A549 (cell line): ENCODE results near the gene MAGI1. TPM values are rescaled to one million over a fixed set of nuclear protein-coding genes. Genes with fewer than 3 reads are reported as not detected.

Experiments
- ATAC-seq, 2 experiments: fragments of 200-7000 bp in 1 of 2; fragments of >200 bp in 1 of 2; cut with Nextera tagmentation in 1 of 2; cut with Tn5 transposase in 1 of 2; 3 replicates each; pipeline versions ENCODE4 v1.8.0 to v1.9.1; 2018 to 2020; ENCODE audit warnings: mild to moderate bottlenecking in 1 of 2, moderate library complexity in 1 of 2
- CTCF ChIA-PET: fragments of 300-600 bp; sonication (Branson Sonifier 250); formaldehyde crosslinking; extraction: SDS; loops from one replicate; lab custom pipeline; 2021; ENCODE audit warnings: antibody characterized with exemption, inconsistent platforms; lab: Yijun Ruan, JAX
- POLR2A ChIA-PET: fragments of 350-600 bp; formaldehyde crosslinking; extraction: SDS; loops from one replicate; lab custom pipeline; 2021; ENCODE audit warnings: antibody characterized with exemption, inconsistent platforms; lab: Yijun Ruan, JAX
- DNase-seq, 2 experiments: peaks; one replicate each; pipeline versions ENCODE4 v3.0.0 to v3.0.0-alpha.2; 2011 to 2016; ENCODE audit warnings: low read depth in 1 of 2, low spot score in 1 of 2
- FAIRE-seq: peaks from 2 replicates; lab custom pipeline; 2011; peaks lifted over from hg19 to GRCh38; lab: Jason Lieb, UNC
- H3K27ac ChIP-seq, 2 experiments: fragments of >200 bp; sonication (Bioruptor Twin); formaldehyde crosslinking; 3 replicates each; pipeline ENCODE4 v1.5.1; 2016 to 2017
- H3K4me1 ChIP-seq: fragments of >200 bp; sonication (Bioruptor Twin); formaldehyde crosslinking; 3 replicates; pipeline ENCODE4 v1.6.1; 2016
- H3K4me2 ChIP-seq: fragments of >200 bp; sonication (Bioruptor Twin); formaldehyde crosslinking; 3 replicates; pipeline ENCODE4 v1.6.1; 2016
- H3K4me3 ChIP-seq: fragments of >200 bp; sonication (Bioruptor Twin); formaldehyde crosslinking; 3 replicates; pipeline ENCODE4 v1.5.1; 2016
- H3K9me3 ChIP-seq: fragments of >200 bp; sonication (Bioruptor Twin); formaldehyde crosslinking; 3 replicates; pipeline ENCODE4 v1.6.1; 2016
- BHLHE40 ChIP-seq: IDR thresholded peaks from 2 replicates; pipeline ENCODE4 v1.6.1; 2012; ENCODE audit warnings: low read depth, low read length, inconsistent platforms
- CBX2 ChIP-seq: fragments of 200-600 bp; sonication (generic); IDR thresholded peaks from 2 replicates; pipeline ENCODE4 v1.6.1; 2016; ENCODE audit warnings: low read depth, mild to moderate bottlenecking, borderline replicate concordance
- CBX8 ChIP-seq: fragments of 200-600 bp; sonication (generic); IDR thresholded peaks from 2 replicates; pipeline ENCODE4 v1.6.1; 2016
- CHD4 ChIP-seq: fragments of 200-600 bp; sonication (generic); IDR thresholded peaks from 2 replicates; pipeline ENCODE4 v1.6.1; 2016; ENCODE audit warnings: antibody characterized with exemption, mild to moderate bottlenecking, borderline replicate concordance
- EHF ChIP-seq: fragments of 250-450 bp; sonication (Bioruptor Pico); IDR thresholded peaks from 2 replicates; pipeline ENCODE4 v1.5.0; 2020; ENCODE audit warnings: mild to moderate bottlenecking
- EP300 ChIP-seq, 2 experiments: fragments of >200 bp; sonication (Bioruptor Twin); formaldehyde crosslinking; IDR thresholded peaks; 2 replicates in 1 of 2; 3 replicates in 1 of 2; pipeline ENCODE4 v1.6.1; 2016 to 2017
- FOSL2 ChIP-seq, 2 experiments: fragments of 450-650 bp in 1 of 2; fragments of >200 bp in 1 of 2; sonication (Bioruptor Twin) in 1 of 2; formaldehyde crosslinking; IDR thresholded peaks; 2 replicates each; pipeline versions ENCODE4 v1.5.0 to v1.6.1; 2016 to 2020; ENCODE audit warnings: mild to moderate bottlenecking in 1 of 2, moderate library complexity in 1 of 2
- GATA3 ChIP-seq: IDR thresholded peaks from 2 replicates; pipeline ENCODE4 v1.6.1; 2012; ENCODE audit warnings: borderline replicate concordance
- HEYL ChIP-seq: fragments of 250-450 bp; sonication (Bioruptor Pico); IDR thresholded peaks from 2 replicates; pipeline ENCODE4 v1.8.0; 2021; ENCODE audit warnings: mild to moderate bottlenecking, moderate library complexity
- HOXA7 ChIP-seq: fragments of 250-450 bp; sonication (Bioruptor Pico); IDR thresholded peaks from 2 replicates; pipeline ENCODE4 v1.5.0; 2020; ENCODE audit warnings: mild to moderate bottlenecking, moderate library complexity
- HOXB5 ChIP-seq: fragments of 250-450 bp; sonication (Bioruptor Pico); IDR thresholded peaks from 2 replicates; pipeline ENCODE4 v1.5.0; 2020; ENCODE audit warnings: mild to moderate bottlenecking, moderate library complexity
- JUN ChIP-seq, 2 experiments: fragments of >200 bp; sonication (Bioruptor Twin); formaldehyde crosslinking; IDR thresholded peaks; 2 replicates in 1 of 2; 3 replicates in 1 of 2; pipeline ENCODE4 v1.6.1; 2016 to 2017
- JUNB ChIP-seq: fragments of >200 bp; sonication (Bioruptor Twin); formaldehyde crosslinking; IDR thresholded peaks from 2 replicates; pipeline ENCODE4 v1.6.1; 2016
- MAFK ChIP-seq: fragments of 450-650 bp; IDR thresholded peaks from 2 replicates; pipeline ENCODE4 v1.6.1; 2014; ENCODE audit not compliant: partially characterized antibody
- MAZ ChIP-seq: fragments of 150-350 bp; IDR thresholded peaks from 2 replicates; pipeline ENCODE4 v1.6.1; 2014; ENCODE audit warnings: antibody characterized with exemption, low read depth, low read length, borderline replicate concordance
- MYC ChIP-seq: IDR thresholded peaks from 2 replicates; pipeline ENCODE4 v1.6.1; 2012; ENCODE audit warnings: mild to moderate bottlenecking, inconsistent platforms, low read length, improper control_type of control experiment, borderline replicate concordance
- NFE2L2 ChIP-seq: fragments of 150-350 bp; conservative IDR thresholded peaks from 2 replicates; pipeline ENCODE4 v1.6.1; 2014; ENCODE audit warnings: low read length
- NR3C1 ChIP-seq: fragments of >200 bp; sonication (Bioruptor Twin); formaldehyde crosslinking; IDR thresholded peaks from 3 replicates; pipeline ENCODE4 v1.6.1; 2017
- POLR2A ChIP-seq: IDR thresholded peaks from 2 replicates; pipeline ENCODE4 v1.6.1; 2012; ENCODE audit warnings: mild to moderate bottlenecking, low read length
- RARB ChIP-seq: fragments of 250-450 bp; sonication (Bioruptor Pico); IDR thresholded peaks from 2 replicates; pipeline ENCODE4 v1.8.0; 2021; ENCODE audit warnings: mild to moderate bottlenecking, moderate library complexity
- RCOR1 ChIP-seq: fragments of 150-350 bp; IDR thresholded peaks from 2 replicates; pipeline ENCODE4 v1.6.1; 2014; ENCODE audit warnings: antibody characterized with exemption, low read length, low read depth
- SREBF2 ChIP-seq: fragments of 450-650 bp; IDR thresholded peaks from 2 replicates; pipeline ENCODE4 v1.6.1; 2014; ENCODE audit warnings: mild to moderate bottlenecking, moderate library complexity
- TP53 ChIP-seq: fragments of 250-450 bp; sonication (Bioruptor Pico); IDR thresholded peaks from 2 replicates; pipeline ENCODE4 v1.5.0; 2021; ENCODE audit warnings: mild to moderate bottlenecking, moderate library complexity
- ZNF302 ChIP-seq: fragments of 250-450 bp; sonication (Bioruptor Pico); IDR thresholded peaks from 2 replicates; pipeline ENCODE4 v1.9.0; 2021; ENCODE audit warnings: inconsistent platforms, mild to moderate bottlenecking, moderate library complexity
- WGBS: methylation state at CpG from one replicate; pipeline ENCODE4 v1.1.6; 2017; ENCODE audit errors: missing lambda C conversion rate; 5-methylcytosine and 5-hydroxymethylcytosine counted together
- polyA plus RNA-seq, 4 experiments: library from polyadenylated mRNA; depleted of rRNA in 3 of 4; stranded (reverse); fragments of >200 nt; fragmentation: RNase III in 1 of 4; extraction: RNeasy Plus Mini Kit Qiagen cat#74134 plus additional on column Dnase treatment in 1 of 4; gene quantifications; 2 replicates in 3 of 4; 3 replicates in 1 of 4; pipeline ENCODE4 v1.2.3, GENCODE V29; 2011 to 2017
- TF ChIP-seq, protein P1 (sequence below): fragments of 250-450 bp; sonication (Bioruptor Pico); IDR thresholded peaks from 2 replicates; pipeline ENCODE4 v1.5.0; 2020; ENCODE audit warnings: low read depth, mild to moderate bottlenecking, moderate library complexity
- TF ChIP-seq, protein P2 (sequence below): fragments of 450-650 bp; IDR thresholded peaks from 2 replicates; pipeline ENCODE4 v1.6.1; 2014; ENCODE audit warnings: antibody characterized with exemption
- TF ChIP-seq, protein P3 (sequence below): fragments of >200 bp; sonication (Bioruptor Twin); formaldehyde crosslinking; IDR thresholded peaks from 3 replicates; pipeline ENCODE4 v1.5.1; 2016
- TF ChIP-seq, protein P4 (sequence below): IDR thresholded peaks from 2 replicates; pipeline ENCODE4 v1.6.1; 2012
- TF ChIP-seq, protein P5 (sequence below): IDR thresholded peaks from 2 replicates; pipeline ENCODE4 v1.6.1; 2012
- TF ChIP-seq, protein P6 (sequence below): fragments of >200 bp; sonication (Bioruptor Twin); formaldehyde crosslinking; IDR thresholded peaks from 3 replicates; pipeline ENCODE4 v1.6.1; 2016
- TF ChIP-seq, protein P7 (sequence below): fragments of 150-350 bp; IDR thresholded peaks from 2 replicates; pipeline ENCODE4 v1.6.1; 2014; ENCODE audit warnings: low read depth, mild to moderate bottlenecking, low read length

The MAGI1 gene
- polyA plus RNA-seq, 2 of the 4 experiments (the other 2 are of a cell fraction) = 4.7 to 6.6 TPM

DNA sequence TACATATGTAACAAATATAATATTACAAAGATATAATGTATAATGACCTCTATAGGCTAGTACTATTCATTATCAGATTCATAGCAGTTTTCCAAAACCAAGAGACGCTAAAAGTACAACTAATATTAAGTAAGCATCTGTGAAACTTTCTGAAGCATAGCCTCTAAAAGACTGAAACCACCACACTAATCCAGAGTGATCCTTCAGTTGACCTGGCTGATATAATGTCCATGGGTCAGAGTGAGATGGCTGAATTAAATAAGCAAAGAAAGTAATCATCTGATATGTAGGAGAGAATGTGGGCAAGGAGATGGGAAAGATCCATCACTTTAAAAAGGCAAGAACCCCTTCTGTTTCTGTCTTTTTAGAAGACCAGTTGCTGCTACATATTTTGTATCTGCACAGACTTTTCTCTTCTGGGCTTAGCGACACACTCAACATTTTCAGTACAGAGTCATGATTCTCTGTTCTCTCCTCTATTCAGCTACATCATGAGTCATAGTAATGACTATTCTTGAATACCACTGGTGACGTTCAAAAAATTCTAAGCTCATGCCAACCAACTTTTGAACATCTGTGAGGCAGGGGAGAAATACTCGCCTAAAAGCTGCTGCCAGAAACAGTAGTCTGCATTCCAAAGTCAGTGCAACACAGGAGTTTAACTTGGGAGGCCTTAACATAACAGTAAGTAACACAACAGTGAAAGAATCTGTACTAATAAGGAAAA is 149.6 kb downstream of the MAGI1 start (continued):
- no peak for TF ChIP-seq MAZ
- TF ChIP-seq, all 56 proteins: peak for 3

DNA sequence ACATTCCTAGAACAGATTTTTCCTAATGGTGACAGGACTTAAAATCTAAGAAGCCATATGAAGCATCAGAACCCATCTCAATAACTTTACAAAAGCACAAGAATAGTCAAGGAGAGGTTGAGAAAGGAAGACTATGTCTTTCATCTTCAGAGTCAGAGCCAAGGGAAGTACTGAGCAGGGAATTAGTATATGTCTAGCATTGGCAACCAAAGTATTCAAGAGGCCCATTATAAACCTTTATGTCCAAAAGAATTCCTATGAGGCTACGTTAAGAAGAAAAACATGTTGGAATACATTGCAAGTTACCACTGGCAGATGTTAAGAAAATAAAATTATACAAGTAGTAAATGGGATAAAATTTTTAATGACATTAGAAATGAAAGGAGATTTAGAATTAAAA is 150.5 kb downstream of the MAGI1 start:
- Histone ChIP-seq H3K4me3 (no peak overlapping the region), H3K9me3 (no peaks in the 10 kb centered on the region), H3K27ac (no peak overlapping the region), H3K4me2 (no peak overlapping the region; the same call in 2 of the 3 replicates), H3K4me1 (peaks cover 29% of the 10 kb centered on the region)
- DNase-seq (no peak), ATAC-seq (no peak), FAIRE-seq (no peak)
- TF ChIP-seq HOXA7 (CRISPR knock-in tag) (no peak), HOXB5 (CRISPR knock-in tag) (no peak), JUNB (no peak), RARB (no peak), SREBF2 (no peak), NFE2L2 (no peak), POLR2A (no peak), CBX2 (no peak), JUN (IDR thresholded peaks at IDR 0.05) (no peak), RCOR1 (no peak), ZNF302 (CRISPR knock-in tag) (no peak), EHF (no peak), GATA3 (no peak)
- TF ChIP-seq, protein P1, sequence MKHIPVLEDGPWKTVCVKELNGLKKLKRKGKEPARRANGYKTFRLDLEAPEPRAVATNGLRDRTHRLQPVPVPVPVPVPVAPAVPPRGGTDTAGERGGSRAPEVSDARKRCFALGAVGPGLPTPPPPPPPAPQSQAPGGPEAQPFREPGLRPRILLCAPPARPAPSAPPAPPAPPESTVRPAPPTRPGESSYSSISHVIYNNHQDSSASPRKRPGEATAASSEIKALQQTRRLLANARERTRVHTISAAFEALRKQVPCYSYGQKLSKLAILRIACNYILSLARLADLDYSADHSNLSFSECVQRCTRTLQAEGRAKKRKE (CRISPR knock-in tag) = no peak
- TF ChIP-seq, protein P2, sequence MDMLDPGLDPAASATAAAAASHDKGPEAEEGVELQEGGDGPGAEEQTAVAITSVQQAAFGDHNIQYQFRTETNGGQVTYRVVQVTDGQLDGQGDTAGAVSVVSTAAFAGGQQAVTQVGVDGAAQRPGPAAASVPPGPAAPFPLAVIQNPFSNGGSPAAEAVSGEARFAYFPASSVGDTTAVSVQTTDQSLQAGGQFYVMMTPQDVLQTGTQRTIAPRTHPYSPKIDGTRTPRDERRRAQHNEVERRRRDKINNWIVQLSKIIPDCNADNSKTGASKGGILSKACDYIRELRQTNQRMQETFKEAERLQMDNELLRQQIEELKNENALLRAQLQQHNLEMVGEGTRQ = no peak
- TF ChIP-seq, protein P3, sequence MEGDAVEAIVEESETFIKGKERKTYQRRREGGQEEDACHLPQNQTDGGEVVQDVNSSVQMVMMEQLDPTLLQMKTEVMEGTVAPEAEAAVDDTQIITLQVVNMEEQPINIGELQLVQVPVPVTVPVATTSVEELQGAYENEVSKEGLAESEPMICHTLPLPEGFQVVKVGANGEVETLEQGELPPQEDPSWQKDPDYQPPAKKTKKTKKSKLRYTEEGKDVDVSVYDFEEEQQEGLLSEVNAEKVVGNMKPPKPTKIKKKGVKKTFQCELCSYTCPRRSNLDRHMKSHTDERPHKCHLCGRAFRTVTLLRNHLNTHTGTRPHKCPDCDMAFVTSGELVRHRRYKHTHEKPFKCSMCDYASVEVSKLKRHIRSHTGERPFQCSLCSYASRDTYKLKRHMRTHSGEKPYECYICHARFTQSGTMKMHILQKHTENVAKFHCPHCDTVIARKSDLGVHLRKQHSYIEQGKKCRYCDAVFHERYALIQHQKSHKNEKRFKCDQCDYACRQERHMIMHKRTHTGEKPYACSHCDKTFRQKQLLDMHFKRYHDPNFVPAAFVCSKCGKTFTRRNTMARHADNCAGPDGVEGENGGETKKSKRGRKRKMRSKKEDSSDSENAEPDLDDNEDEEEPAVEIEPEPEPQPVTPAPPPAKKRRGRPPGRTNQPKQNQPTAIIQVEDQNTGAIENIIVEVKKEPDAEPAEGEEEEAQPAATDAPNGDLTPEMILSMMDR = no peak
- TF ChIP-seq, protein P4, sequence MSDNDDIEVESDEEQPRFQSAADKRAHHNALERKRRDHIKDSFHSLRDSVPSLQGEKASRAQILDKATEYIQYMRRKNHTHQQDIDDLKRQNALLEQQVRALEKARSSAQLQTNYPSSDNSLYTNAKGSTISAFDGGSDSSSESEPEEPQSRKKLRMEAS = no peak
- TF ChIP-seq, protein P5, sequence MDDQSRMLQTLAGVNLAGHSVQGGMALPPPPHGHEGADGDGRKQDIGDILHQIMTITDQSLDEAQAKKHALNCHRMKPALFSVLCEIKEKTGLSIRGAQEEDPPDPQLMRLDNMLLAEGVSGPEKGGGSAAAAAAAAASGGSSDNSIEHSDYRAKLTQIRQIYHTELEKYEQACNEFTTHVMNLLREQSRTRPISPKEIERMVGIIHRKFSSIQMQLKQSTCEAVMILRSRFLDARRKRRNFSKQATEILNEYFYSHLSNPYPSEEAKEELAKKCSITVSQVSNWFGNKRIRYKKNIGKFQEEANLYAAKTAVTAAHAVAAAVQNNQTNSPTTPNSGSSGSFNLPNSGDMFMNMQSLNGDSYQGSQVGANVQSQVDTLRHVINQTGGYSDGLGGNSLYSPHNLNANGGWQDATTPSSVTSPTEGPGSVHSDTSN = no peak
- ChIA-PET POLR2A (no interaction called here), CTCF (no interaction called here)
- WGBS = 93% methylated on average over 1 of the region's 1 CpG

DNA sequence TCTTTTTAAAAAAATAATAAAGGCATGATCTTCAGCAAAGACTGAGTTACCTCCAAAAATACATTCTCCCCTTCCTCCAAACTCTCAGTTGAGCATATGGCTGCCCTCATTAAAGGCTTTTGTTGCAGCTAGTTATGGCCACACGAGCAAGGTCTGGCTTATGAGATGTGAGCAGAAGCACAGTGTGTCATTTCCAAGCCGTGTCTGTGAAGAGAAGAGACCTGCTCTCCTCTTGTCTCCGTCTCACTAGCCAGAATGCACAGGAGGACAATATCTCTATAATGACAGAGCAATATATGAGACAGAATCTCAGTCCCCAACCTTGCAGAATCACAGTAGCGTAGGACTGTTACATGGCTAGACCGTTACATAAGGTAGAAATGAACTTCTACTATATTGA is 152.3 kb downstream of the MAGI1 start:
- ChIA-PET POLR2A (no interaction called here), CTCF (no interaction called here)
- 81% methylated on average over 5 of the region's 5 CpGs for WGBS
- Histone ChIP-seq H3K27ac (no peak overlapping the region), H3K9me3 (no peaks in the 10 kb centered on the region), H3K4me1 (peaks cover 33% of the 10 kb centered on the region), H3K4me3 (no peak overlapping the region), H3K4me2 (no peak overlapping the region)
- ATAC-seq = no peak
- no peak for DNase-seq
- FAIRE-seq = no peak
- TF ChIP-seq EP300 (IDR thresholded peaks at IDR 0.05) = no peak
- TF ChIP-seq BHLHE40 = no peak
- no peak for TF ChIP-seq TP53 (CRISPR knock-in tag)
- TF ChIP-seq HEYL = no peak
- no peak for TF ChIP-seq MAFK
- no peak for TF ChIP-seq NR3C1
- TF ChIP-seq, protein P6, sequence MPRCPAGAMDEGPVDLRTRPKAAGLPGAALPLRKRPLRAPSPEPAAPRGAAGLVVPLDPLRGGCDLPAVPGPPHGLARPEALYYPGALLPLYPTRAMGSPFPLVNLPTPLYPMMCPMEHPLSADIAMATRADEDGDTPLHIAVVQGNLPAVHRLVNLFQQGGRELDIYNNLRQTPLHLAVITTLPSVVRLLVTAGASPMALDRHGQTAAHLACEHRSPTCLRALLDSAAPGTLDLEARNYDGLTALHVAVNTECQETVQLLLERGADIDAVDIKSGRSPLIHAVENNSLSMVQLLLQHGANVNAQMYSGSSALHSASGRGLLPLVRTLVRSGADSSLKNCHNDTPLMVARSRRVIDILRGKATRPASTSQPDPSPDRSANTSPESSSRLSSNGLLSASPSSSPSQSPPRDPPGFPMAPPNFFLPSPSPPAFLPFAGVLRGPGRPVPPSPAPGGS = no peak
- no peak for TF ChIP-seq POLR2A
- no peak for TF ChIP-seq MYC
- no peak for TF ChIP-seq CHD4
- TF ChIP-seq CBX8 = no peak
- TF ChIP-seq, protein P7, sequence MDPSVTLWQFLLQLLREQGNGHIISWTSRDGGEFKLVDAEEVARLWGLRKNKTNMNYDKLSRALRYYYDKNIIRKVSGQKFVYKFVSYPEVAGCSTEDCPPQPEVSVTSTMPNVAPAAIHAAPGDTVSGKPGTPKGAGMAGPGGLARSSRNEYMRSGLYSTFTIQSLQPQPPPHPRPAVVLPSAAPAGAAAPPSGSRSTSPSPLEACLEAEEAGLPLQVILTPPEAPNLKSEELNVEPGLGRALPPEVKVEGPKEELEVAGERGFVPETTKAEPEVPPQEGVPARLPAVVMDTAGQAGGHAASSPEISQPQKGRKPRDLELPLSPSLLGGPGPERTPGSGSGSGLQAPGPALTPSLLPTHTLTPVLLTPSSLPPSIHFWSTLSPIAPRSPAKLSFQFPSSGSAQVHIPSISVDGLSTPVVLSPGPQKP = no peak
- no peak for TF ChIP-seq FOSL2 (IDR thresholded peaks at IDR 0.05)
- no peak for TF ChIP-seq FOSL2 (CRISPR knock-in tag; IDR thresholded peaks at IDR 0.05)
- no peak for TF ChIP-seq RCOR1
